ENCODE data around the gene CD300LF.

CD300LF gene

DNA sequence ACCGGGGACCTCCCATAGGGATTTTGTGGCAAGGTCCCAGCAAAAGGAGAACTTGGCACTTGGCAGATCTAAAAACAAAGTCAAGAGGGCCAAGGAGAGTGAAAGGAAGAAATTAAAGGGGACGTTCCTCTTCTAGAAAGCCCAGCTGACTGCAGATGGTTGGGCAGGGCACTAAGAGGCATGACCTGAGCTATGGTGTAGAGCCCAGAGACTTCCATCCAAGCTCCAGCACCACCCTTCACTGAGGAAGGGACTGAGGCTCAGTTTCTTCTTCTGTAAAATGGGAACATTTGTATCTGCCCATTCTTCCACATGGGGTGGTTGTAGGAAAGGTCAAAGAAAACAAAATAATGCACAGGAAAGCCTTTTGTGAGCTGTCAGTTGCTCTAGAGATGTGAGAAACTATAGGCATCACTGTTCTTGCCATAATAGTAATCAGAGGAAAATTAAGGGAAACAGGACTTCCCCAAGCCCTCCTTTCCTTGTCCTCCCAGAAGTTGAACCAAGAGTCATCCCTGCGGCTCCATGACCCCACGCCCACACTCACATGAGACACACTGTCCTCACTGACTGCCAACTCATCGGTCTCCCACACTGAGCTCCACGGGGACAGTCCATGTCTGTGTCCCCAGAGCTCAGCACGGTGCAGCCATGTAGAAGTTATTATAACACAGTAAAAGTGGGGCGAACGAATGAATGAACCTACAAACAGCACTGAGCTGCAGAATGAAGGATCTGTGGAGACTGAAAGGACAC is 10.4 kb downstream of the CD300LF start:
- Mint-ChIP-seq H3K4me3 (no peak overlapping the region), H3K4me1 (peaks cover 7% of the 10 kb centered on the region in 2 donors), H3K27me3 (peaks cover 14 to 25% of the 10 kb centered on the region in 2 donors), H3K36me3 (no peaks in the 10 kb centered on the region), H3K27ac (no peak overlapping the region), H3K9me3 (no peaks in the 10 kb centered on the region)
- ATAC-seq (replicated peaks), result no peak
- no peak for DNase-seq

- DNase-seq, result no peak
- peaks cover 19 to 27% of the 10 kb centered on the region in 2 donors for H3K27me3 Mint-ChIP-seq
- peaks cover 7 to 9% of the 10 kb centered on the region in 2 donors for H3K4me1 Mint-ChIP-seq
- no peaks in the 10 kb centered on the region for H3K36me3 Mint-ChIP-seq
- ATAC-seq (replicated peaks), result no peak
- no peak overlapping the region for H3K27ac Mint-ChIP-seq
- H3K4me3 Mint-ChIP-seq, result no peak overlapping the region
- no peaks in the 10 kb centered on the region for H3K9me3 Mint-ChIP-seq
Measured at GRCh38 chr17:74699236-74699635, 13.5 kb downstream of the CD300LF start.

GRCh38 chr17:74698069-74698468 is 14.7 kb downstream of the CD300LF start:
- H3K27me3 Mint-ChIP-seq, result peaks cover 21 to 35% of the 10 kb centered on the region in 2 donors
- no peak overlapping the region for H3K27ac Mint-ChIP-seq

GRCh38 chr17:74697515-74697914 is 15.2 kb downstream of the CD300LF start:
- no peak overlapping the region for H3K4me3 Mint-ChIP-seq
- H3K9me3 Mint-ChIP-seq, result no peaks in the 10 kb centered on the region
- peaks cover 7 to 9% of the 10 kb centered on the region in 2 donors for H3K4me1 Mint-ChIP-seq
- no peak for DNase-seq
- no peak overlapping the region for H3K27ac Mint-ChIP-seq
- no peaks in the 10 kb centered on the region for H3K36me3 Mint-ChIP-seq
- peaks cover 22 to 34% of the 10 kb centered on the region in 2 donors for H3K27me3 Mint-ChIP-seq
- ATAC-seq (replicated peaks), result peak; percentile 71 to 80

More at GRCh38 chr17:74698069-74698468, 14.7 kb downstream of the CD300LF start:
- ATAC-seq (replicated peaks), result no peak
- Mint-ChIP-seq H3K9me3 (no peaks in the 10 kb centered on the region), H3K36me3 (no peaks in the 10 kb centered on the region), H3K4me1 (peaks cover 7 to 9% of the 10 kb centered on the region in 2 donors), H3K4me3 (no peak overlapping the region)
- no peak for DNase-seq

- Mint-ChIP-seq H3K9me3 (no peaks in the 10 kb centered on the region), H3K4me3 (no peak overlapping the region), H3K4me1 (peaks cover 7 to 9% of the 10 kb centered on the region in 2 donors), H3K27ac (peak overlapping the region; percentile 51), H3K27me3 (peaks cover 22 to 37% of the 10 kb centered on the region in 2 donors), H3K36me3 (no peaks in the 10 kb centered on the region)
- ATAC-seq (replicated peaks) (no peak), DNase-seq (no peak)
Measured at GRCh38 chr17:74695629-74696028, 17.1 kb downstream of the CD300LF start.

GRCh38 chr17:74694081-74694480 is 18.6 kb downstream of the CD300LF start:
- Mint-ChIP-seq H3K4me3 (no peak overlapping the region), H3K36me3 (no peaks in the 10 kb centered on the region), H3K4me1 (peaks cover 9 to 11% of the 10 kb centered on the region in 2 donors), H3K9me3 (no peaks in the 10 kb centered on the region), H3K27ac (no peak overlapping the region), H3K27me3 (peaks cover 15 to 33% of the 10 kb centered on the region in 2 donors)
- DNase-seq (no peak), ATAC-seq (replicated peaks) (no peak)

DNA sequence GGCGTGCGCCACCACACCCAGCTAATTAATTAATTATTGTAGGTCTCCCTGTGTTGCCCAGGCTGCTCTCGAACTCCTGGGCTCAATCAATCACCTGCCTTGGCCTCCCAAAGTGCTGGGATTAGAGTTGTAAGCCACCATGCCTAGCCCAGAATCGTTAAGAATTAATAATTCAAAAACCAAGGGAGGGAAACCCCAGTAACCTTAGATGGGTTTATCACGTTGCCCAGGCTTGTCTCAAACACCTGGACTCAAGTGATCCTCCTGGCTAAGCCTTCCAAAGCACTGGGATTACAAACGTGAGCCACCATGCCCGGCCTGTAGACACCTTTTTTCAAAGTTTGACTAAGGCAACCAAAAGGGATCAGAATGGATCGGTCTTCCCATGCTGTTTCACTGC is 21.6 kb downstream of the CD300LF start:
- Mint-ChIP-seq H3K4me1 (peaks cover 5 to 7% of the 10 kb centered on the region in 2 donors), H3K4me3 (no peak overlapping the region), H3K27ac (no peak overlapping the region), H3K9me3 (no peaks in the 10 kb centered on the region), H3K36me3 (no peaks in the 10 kb centered on the region), H3K27me3 (peaks cover 15 to 28% of the 10 kb centered on the region in 2 donors)
- no peak for ATAC-seq (replicated peaks)
- DNase-seq, result no peak

DNA sequence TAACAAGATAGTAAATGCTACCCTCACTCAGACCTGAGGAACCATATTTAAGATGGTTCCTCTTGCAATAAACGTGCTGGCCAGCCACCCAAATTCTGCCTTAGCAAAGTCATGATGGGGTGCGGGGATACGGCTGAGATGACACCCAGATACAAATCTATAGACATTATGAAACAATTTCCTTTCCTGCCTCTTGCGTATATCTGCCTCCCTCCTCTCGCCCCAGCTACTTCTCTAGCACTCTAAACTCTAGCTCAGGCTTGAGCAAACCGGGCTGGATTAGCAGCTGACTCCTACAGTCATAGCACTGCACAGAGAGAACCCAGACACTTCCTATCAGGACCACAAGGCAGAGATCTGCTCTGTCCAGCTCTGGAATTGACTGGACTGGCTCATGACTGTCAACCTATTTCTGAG is 22.3 kb downstream of the CD300LF start:
- Mint-ChIP-seq H3K4me3 (no peak overlapping the region), H3K27ac (no peak overlapping the region), H3K36me3 (no peaks in the 10 kb centered on the region), H3K27me3 (peaks cover 18 to 24% of the 10 kb centered on the region in 2 donors), H3K4me1 (peaks cover 5 to 7% of the 10 kb centered on the region in 2 donors), H3K9me3 (no peaks in the 10 kb centered on the region)
- DNase-seq, result no peak
- ATAC-seq (replicated peaks), result peak; percentile 56 to 79

DNA sequence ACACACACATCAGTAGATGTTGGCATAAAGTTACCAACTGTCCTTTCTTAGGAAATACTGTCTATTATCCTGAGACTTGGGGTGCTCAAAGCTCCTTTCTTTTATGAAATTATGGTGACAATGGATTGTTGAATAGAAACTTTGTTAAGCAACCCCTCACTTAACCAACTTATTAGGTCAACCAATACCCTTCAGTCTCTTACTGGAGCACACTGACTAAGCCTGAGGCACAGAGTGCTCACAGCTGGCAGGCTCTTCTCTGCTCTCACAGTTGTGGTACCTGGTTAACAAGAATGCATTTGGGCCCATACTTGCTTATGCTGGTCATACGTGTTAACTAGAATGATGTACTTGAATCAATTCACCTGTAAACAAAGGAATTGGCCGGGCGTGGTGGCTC is 24.8 kb downstream of the CD300LF start:
- H3K9me3 Mint-ChIP-seq, result no peaks in the 10 kb centered on the region
- no peak overlapping the region for H3K4me3 Mint-ChIP-seq
- ATAC-seq (replicated peaks), result no peak
- H3K27ac Mint-ChIP-seq, result no peak overlapping the region
- H3K36me3 Mint-ChIP-seq, result no peaks in the 10 kb centered on the region
- no peak for DNase-seq
- peaks cover 5 to 7% of the 10 kb centered on the region in 2 donors for H3K4me1 Mint-ChIP-seq
- peaks cover 14 to 22% of the 10 kb centered on the region in 2 donors for H3K27me3 Mint-ChIP-seq

DNA sequence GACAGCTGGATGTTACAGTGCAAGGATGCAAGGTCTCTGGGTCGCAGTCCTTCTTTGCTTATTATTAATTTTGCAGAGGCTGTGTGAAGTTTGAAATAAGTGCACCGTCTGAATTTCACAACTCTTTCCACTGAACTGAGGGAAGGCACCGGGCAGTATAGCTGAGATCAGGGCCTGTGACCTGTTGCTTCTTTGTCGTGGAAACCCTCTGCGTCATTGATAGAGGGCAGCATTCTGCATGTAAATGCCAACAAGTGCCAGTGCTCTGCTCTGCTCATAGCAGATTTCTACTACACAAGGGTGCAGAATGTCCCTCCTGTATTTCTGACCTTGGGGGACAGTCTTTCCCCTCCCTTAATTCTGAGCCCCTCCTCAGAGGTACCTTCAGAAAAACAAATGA is 26.0 kb downstream of the CD300LF start:
- peaks cover 15 to 28% of the 10 kb centered on the region in 2 donors for H3K27me3 Mint-ChIP-seq
- ATAC-seq (replicated peaks) (peak; percentile 51 to 64), DNase-seq (no peak)
- H3K4me3 Mint-ChIP-seq, result no peak overlapping the region
- no peaks in the 10 kb centered on the region for H3K36me3 Mint-ChIP-seq
- no peaks in the 10 kb centered on the region for H3K9me3 Mint-ChIP-seq
- H3K4me1 Mint-ChIP-seq, result peaks cover 5 to 7% of the 10 kb centered on the region in 2 donors
- H3K27ac Mint-ChIP-seq, result no peak overlapping the region

GRCh38 chr17:74682471-74683190 is 30.1 kb downstream of the CD300LF start:
- H3K4me1 Mint-ChIP-seq, result peaks cover 11 to 17% of the 10 kb centered on the region in 2 donors
- no peak overlapping the region for H3K4me3 Mint-ChIP-seq
- H3K27ac Mint-ChIP-seq, result peak overlapping the region; percentile 76

DNA sequence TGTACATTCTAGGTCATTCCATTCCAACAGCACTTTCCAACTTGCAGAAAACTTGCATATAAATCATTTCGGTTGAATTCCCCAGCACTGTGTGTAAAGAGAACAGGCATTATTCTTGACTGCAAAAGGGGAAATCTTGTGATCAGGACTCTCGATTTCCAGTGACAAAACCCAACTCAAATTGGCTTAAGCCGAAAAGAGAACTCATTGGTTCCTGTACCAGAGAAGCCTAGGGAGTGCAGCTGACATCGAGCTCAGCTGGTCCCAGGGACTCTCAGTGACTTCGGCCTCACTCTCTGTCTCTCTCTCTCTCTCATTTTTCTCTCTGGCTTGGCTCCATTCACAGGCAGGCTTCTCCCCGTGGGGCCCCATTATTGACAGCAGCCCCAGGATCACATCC is 30.7 kb downstream of the CD300LF start:
- no peaks in the 10 kb centered on the region for H3K36me3 Mint-ChIP-seq
- no peak overlapping the region for H3K4me3 Mint-ChIP-seq
- H3K4me1 Mint-ChIP-seq, result peaks cover 14 to 22% of the 10 kb centered on the region in 2 donors
- H3K27me3 Mint-ChIP-seq, result peaks cover 22 to 32% of the 10 kb centered on the region in 2 donors
- no peak for ATAC-seq (replicated peaks)
- H3K27ac Mint-ChIP-seq, result peak overlapping the region; percentile 76
- DNase-seq, result no peak
- no peaks in the 10 kb centered on the region for H3K9me3 Mint-ChIP-seq

More at GRCh38 chr17:74682471-74683190, 30.1 kb downstream of the CD300LF start:
- Mint-ChIP-seq H3K36me3 (no peaks in the 10 kb centered on the region), H3K27me3 (peaks cover 19 to 32% of the 10 kb centered on the region in 2 donors), H3K9me3 (no peaks in the 10 kb centered on the region)
- DNase-seq (no peak), ATAC-seq (replicated peaks) (no peak)

DNA sequence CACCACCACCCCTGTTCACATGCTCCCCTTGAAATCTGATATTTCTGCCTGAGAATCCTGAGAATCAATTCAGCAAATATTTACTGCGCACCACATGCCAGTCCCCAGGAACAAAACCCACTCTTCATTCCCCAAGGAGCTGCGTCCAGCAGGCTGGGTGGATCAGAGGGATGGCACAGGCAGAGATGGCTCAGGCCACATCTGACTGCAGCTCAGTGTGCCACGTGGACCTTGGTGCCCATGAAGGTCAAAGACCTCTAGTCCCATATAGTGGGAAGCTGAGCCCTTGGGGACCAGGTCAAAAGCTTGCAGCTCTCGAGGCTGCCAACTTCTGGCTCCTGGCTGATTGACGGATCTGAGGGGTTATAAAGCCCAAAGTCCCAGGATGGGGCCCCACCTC is 31.8 kb downstream of the CD300LF start:
- ATAC-seq (replicated peaks), result no peak
- Mint-ChIP-seq H3K27me3 (peaks cover 22 to 32% of the 10 kb centered on the region in 2 donors), H3K9me3 (no peaks in the 10 kb centered on the region), H3K4me1 (peaks cover 14 to 22% of the 10 kb centered on the region in 2 donors), H3K4me3 (no peak overlapping the region), H3K36me3 (no peaks in the 10 kb centered on the region), H3K27ac (no peak overlapping the region)
- DNase-seq, result no peak

DNA sequence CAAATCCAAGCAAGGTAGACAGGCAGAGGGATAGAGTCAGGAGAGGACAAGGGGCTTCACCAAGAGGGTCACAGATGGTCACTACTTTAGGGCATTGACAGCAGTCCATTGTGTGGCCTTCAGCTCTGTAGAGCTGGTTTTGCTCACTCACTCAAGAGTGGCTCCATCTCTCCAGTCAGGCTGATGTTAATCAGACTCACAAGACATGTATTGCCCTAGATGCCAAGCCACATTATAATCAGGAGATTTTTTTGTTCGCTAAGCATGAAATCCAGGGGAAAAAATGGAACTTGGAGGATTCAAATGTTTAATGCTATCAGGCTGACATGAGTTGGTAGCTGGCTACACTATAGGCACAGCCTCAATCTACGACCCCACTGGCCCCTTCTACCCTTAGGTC is 32.5 kb downstream of the CD300LF start:
- ATAC-seq (replicated peaks) (no peak), DNase-seq (no peak)
- peaks cover 14 to 22% of the 10 kb centered on the region in 2 donors for H3K4me1 Mint-ChIP-seq
- no peaks in the 10 kb centered on the region for H3K9me3 Mint-ChIP-seq
- H3K27ac Mint-ChIP-seq, result no peak overlapping the region
- no peaks in the 10 kb centered on the region for H3K36me3 Mint-ChIP-seq
- peaks cover 22 to 27% of the 10 kb centered on the region in 2 donors for H3K27me3 Mint-ChIP-seq
- no peak overlapping the region for H3K4me3 Mint-ChIP-seq

DNA sequence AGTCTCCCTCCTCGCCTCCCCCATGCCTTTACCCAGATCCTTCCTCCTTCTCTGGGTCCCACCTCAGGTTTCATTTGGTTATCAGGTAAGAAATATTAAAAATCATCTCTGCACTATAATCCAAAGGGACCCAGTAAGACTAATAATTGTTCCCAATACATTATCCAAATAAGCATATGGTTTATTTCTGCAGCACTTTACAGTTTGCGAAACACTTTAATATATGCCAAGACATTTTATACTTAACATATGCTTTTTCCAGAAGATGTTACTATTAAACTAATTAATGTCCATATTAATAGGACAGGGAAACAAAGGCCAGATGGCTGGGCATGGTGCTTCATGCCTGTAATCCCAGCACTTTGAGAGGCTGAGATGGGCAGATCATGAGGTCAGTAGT is 33.3 kb downstream of the CD300LF start:
- H3K4me1 Mint-ChIP-seq, result peaks cover 14 to 22% of the 10 kb centered on the region in 2 donors
- DNase-seq, result no peak
- H3K36me3 Mint-ChIP-seq, result no peaks in the 10 kb centered on the region
- ATAC-seq (replicated peaks), result no peak
- peaks cover 28 to 34% of the 10 kb centered on the region in 2 donors for H3K27me3 Mint-ChIP-seq
- no peaks in the 10 kb centered on the region for H3K9me3 Mint-ChIP-seq
- H3K27ac Mint-ChIP-seq, result no peak overlapping the region
- no peak overlapping the region for H3K4me3 Mint-ChIP-seq

Measured in stimulated activated naive B cell treated with anti-CD40 and anti-IgM and Interleukin-4, amounts not matched to agents 10 μg/mL and 1 μg/mL and 100 μg/mL, for 72 hours (primary cell).